Cerebellar nuclear complex (tissue), 1 donor: ENCODE measurements around the gene TBCCD1.
"Not testable (repeated sequence)": the region's sequence is repeated elsewhere in the genome, so short reads cannot be mapped to it uniquely, and the experiment has no call there.

Experiments used
- DNase-seq, 2 experiments: peaks; one replicate each; lab custom pipeline; 2025; lab: John Stamatoyannopoulos, UW

Gene TBCCD1

DNA sequence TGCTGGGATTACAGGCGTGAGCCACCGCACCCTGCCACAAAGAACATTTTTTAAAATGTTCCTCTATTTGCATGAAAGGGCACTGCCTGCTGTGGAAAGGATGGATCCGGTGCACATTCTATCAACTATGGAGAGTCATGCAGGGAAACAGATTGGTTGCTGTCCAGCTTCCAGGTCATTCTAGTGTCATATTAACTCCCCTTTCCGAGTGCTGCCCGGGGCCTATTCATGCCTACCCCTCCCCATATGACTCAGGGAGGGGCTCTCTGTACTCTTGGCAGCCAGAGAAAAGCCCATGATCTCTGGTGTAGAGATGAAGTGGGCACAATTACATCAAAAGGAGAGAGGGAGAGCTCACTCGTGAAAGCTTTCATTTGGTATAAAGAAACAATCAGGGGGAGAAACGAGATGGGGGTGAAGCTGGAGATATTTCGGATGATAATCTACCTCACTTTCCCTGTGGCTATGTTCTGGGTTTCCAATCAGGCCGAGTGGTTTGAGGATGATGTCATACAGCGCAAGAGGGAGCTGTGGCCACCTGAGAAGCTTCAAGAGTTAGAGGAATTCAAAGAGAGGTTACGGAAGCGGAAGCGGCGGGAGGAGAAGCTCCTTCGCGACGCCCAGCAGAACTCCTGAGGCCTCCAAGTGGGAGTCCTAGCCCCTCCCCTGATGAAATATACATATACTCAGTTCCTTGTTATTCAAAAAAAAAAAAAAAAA lies 29.6 kb upstream of the TBCCD1 start:
- DNase-seq: no peak

DNA sequence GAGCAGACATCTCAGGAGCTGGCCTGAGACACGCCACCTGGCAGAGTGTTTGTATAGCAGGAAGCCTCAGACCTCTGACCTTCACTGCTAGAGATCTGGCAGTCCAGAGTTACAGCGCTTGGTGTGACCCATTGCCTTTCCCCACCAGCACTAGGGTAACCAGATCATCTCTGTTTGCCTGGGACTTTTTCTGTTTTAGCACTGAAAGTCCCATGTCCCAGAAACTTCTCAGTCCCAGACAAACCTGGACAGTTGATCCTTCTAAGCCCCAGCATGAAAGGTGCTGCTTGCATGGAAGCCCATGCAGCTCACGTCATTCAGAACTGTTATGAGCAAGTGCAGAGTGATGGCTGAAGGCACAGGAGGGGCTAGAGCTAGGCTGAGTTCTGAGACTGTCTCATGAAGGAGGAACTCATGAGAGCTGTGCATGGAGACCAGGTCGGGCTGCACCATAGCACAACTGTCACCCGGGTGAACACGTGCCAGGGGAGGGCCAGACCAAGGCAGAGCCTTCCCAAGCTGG lies 27.5 kb upstream of the TBCCD1 start:
- no peak for DNase-seq

DNA sequence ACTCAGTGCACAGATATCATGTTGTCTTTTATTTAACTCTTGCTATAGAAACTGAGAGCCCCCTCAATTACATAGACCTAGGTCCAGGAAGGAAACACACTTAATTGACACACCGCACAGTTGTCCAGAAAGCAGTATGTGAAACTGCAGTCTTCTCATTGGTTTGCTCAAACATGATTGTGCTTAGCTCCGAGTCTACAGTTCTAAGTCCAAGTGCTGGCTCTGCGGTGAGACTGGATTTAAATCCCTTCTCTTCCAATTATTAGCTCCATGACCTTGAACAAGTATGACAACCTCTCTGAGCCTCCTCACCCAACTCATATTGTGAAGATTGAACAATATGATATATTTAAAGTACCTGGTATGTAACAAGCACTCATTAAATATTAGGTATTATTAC lies 26.7 kb upstream of the TBCCD1 start:
- DNase-seq: no peak

DNA sequence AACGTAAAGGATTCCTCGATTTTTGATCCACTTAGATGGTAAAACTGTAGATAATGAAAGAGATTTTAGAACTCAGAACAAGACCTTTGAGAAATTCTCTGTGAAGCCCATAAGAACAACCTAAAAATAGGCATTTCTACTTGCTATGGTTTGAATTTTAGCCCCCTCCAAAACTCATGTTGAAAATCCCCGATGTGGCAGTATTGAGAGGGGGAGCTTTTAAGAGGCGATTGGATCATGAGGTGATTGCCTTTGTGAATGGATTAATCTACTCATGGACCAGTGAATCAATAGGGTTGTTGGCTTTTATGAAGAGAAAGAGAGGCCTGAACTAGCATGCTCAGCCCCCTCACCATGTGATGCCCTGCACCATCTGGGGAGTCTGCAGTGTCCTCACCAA lies 25.5 kb upstream of the TBCCD1 start:
- no peak for DNase-seq

DNA sequence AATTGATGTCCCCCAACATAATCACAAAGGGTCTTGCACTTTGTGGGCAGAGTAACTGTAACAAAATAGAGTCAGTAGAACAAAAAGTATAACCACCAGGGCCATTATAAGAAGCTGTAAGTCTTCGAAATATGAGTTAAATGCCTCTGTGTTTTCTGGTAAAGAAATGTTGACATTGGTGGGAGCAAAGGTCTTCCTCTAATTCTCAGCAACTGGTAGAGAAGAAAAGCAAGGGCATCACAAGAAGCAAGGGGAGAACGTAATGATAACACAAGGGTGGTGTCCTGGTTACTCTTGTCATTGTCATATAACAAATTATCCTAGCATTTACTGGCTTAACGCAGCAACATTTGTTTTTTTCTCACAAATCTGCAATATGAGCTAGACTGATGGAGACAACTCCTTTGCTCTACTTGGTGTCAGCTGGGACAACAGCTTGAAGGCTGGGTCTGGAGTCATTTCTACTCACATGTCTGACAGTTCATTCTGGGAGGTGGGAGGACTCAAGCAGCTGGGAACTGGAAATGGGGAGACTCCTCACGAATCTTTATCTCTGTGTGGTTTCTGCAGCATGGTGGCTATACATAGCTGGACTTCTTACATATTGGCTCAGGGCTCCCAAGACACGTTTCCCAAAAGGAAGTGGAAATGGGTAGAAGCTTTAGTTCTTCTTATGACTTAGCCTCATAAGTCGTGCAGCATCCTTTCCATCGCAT lies 23.6 kb upstream of the TBCCD1 start:
- DNase-seq: no peak

DNA sequence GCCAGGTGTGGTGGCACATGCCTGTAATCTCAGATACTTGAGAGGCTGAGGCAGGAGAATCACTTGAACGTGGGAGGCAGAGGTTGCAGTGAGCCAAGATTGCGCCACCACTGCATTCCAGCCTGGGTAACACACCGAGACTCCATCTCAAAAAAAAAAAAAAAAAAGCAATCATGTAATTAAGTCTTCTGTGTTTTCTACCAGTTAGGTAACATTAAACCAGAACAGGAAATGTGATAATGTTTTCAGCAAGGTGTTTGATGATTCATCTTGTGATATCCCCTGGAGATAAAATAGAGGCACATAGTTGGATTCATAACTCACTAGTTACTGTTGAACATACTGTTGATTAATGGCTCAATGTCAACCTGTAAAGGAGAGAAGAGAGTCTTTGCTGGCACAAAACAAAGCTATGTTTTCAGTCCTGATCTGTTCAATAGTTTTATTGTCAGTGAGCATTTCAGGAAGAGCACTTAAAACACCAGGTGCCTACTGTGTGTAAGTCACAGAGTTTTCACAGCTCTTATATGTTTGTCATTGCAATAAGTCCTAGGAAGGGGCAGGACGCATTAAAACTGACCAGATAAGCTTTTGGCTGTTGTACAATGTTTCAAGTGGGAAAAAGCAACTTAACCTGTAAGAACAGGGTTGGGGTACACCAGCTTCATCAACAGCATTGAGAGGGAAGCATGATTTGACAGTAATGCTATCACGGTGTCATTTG lies 22.9 kb upstream of the TBCCD1 start:
- no peak for DNase-seq

DNA sequence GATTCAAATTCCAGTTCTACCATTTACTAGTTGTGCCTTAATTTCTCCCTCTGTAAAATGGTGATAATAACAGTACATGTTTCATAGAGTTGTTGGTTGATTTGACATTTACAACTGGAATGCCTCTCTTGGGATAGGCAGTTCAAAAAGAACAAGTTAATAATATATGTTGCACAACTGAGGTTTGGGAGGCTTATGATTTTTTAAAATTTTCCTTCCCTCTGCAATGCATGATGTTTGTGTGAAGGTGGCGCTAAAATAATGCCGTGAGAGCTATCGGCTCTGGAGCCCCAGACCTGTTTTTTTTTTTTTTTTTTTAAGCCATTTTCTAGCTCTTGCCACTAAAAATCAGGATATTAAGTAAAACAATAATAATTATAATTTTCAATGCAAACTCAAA lies 22.0 kb upstream of the TBCCD1 start:
- DNase-seq: no peak

DNA sequence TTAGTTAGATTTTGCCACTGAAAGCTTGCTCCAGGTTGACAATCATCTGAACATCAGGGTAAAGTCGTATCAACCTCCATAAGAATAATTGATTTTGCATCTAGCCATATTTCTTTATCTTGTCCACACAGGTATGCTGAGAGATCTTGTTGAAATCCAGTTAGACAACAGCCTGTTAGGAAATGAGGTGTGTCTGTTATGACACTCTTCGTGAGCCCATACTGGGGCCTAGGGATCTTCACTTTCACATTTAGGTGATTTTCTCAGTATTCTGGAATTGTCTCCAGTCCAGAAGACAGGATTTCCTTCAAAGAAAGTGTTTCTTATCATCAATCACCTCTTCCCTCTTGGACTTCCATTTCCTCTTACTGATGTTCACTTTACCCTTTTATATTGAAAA lies 21.5 kb upstream of the TBCCD1 start:
- DNase-seq: no peak

DNA sequence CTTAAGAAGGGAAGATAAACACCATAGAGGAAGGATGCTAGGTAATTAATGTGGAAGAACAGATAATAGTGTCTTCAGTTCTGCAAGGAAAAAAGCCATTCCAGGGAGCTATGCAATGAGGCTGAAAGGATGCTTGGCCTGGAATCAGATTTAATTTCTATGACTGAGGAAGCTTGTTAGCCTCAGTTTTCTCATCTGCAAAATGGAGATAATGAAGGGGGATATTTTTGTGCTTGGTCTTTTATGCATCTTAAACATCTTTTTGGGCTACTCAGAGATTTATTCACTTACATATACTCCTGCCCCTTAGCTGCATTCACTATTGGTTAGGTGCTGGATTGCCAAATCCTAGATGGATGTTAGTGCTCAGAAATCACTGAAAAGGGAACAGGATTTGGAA lies 20.0 kb upstream of the TBCCD1 start:
- no peak for DNase-seq

DNA sequence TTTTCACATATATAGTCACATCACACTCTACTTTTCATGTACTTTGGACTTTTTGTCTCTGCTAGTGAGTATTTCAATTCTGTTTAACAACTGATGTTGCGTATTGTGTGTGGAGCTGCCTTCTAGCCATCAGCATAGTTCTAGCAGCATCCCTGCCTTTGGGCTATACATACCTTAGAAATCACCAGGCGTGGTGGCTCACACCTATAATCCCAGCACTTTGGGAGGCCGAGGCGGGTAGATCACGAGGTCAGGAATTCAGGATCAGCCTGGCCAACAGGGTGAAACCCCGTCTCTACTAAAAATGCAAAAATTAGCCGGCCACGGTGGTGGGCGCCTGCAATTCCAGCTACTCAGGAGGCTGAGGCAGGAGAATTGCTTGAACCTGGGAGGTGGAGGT lies 19.1 kb upstream of the TBCCD1 start:
- not testable (repeated sequence) for DNase-seq

DNA sequence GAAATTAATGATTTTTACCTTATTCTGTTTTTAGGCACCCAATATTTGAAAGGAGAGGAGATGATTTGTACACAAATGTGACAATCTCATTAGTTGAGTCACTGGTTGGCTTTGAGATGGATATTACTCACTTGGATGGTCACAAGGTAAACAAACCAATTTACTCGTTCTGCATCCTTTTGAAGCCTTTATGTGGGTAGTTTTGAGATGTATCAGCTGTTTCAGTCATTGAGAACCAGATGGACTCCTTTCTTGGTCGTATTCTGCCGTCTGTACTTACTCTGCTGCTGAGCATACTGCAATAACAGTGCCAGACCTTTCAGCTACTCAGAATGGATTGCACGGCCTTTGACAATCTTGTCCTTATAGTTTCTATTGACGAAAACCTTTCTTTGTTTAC lies 16.7 kb upstream of the TBCCD1 start:
- no peak for DNase-seq

DNA sequence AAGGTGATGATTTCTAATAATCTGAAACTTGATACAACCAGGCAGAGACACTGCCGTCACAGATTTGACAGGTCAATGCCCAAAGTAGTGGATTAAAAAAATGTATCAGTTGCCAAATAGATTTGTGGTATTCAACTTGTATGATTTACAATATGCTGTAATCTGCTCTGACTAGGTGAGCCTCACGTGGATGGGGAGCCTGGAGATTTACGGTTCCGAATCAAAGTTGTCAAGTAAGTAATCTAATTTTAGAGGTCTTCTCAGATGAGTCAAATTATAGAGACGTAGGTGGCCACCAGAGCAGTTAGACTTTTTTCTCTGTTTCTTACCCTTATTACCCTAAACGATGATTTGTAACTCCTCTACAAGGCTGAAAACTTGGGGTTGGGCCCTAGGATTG lies 15.4 kb upstream of the TBCCD1 start:
- DNase-seq: no peak

DNA sequence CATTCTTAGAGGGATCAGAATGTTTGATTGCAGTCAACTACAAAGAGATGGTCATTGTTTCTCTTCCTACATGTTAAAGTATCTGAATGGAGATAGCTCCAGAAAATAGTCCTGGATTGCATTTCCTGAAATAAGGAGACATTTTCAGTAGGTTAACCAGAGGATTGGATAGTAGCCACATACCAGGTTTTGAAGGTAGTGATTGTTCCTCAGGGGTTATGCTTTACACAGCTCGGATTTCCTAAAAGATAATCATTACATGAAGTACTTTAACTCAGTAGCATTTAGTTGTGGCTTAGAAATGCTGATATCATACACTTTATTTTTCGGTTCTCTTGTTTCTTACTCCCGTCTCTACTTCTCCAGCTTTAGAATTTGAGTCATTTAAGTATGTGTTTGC lies 13.6 kb upstream of the TBCCD1 start:
- DNase-seq: no peak

DNA sequence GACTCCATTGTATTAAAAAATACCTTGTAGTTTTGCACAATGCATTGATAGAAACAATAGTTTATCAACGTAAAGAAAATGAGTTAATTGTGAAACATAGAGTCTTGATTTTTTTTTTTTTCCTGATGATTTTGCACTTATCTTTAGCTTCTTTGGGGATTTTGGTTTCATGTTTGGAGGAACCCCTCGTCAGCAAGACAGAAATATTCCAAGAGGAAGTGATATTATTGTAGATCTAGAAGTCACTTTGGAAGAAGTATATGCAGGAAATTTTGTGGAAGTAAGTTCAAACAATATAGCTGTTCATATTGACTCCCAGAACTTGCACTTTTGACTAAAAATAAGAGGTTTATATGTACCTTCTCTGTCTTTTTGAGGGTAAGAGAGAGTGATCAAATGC lies 10.4 kb upstream of the TBCCD1 start:
- DNase-seq: no peak

DNA sequence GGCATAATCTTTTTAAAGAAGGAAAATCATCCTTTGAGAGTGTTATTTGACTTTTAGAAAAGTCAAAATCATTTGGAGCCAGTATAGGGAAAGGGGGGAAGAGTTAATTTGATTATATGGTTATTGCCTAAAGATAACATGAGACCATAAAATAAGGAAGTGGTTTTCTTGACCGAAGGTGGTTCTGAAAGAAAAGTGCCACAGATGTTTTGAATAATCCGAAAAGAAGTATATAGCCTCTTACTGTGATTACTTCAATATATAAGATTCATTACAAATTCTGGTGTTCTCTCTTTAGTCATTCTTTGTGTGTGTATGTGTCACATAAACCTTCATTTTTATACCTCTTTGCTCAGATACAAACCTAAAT lies 4.5 kb upstream of the TBCCD1 start:
- no peak for DNase-seq

DNA sequence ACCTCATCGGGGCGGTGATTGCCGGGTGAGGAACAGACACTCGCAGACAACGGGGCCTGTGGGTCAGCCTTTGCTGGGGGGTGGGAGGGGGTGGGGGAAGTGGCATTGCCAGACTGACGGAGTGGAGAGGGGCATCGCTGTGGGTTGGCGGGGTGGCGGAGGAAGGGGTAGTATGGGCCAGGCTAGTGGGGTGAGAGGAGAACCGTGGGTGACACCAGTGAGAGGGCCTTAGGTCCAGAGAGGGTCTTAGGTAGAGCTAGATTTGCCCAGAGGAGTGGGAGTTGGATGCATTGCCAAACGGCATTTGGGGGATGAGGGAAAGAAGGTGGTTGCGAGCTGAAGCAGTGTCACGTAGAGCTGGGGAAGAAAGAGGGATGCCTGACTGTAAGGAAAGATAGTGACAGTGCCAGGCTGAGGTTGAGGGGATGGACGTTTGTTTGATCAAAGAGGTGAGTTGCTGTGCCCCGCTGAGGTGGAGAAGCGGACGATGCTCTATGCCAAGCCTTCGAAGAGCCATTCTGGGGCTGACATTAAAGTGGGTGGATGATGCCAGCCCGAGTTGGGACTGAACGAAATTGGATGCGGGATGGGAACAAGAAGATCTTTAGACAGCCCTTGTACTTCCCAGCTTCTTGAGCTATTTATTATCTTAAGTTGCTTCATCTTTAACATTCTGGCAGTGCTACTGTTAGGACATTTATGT lies 4.0 kb upstream of the TBCCD1 start:
- no peak for DNase-seq

DNA sequence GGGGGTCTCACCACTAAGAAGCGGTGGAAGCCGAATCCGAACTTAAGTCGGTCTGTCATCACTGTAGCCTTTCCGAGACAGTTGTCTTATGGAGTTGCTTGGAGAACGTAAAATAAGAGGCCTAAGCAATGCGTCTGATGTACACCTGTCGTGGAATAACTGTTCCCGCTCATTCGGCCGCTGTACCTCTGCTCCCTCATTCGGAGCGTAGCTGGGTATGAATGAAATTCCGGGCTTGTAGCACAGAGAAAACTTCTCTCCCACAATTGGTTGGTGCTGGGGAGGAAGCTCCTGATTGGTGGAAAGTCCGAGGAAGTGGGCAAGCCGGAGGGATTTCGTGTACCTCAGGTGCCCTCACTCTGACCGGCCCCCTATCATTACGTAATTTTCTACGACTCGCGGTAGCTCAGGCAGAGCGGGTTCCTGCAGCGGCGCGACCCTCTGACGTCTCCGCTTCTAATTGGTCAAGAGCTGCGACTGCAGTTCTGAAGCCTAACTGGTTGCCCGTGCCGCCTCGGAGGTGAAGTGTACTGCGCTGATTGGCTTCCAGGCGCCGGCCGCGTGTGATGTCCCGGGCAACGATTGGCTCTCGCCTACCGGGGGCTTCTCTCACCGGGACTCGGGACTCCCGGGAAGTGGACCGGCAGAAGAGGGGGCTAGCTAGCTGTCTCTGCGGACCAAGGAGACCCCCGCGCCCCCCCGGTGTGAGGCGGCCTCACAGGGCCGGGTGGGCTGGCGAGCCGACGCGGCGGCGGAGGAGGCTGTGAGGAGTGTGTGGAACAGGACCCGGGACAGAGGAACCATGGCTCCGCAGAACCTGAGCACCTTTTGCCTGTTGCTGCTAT lies 3.2 kb upstream of the TBCCD1 start, which contains the start of gene DNAJB11:
TSS of gene DNAJB11 (plus strand) at position 625 of the 845 bp plus-strand sequence. CDS start at position 803, 178 bp downstream.
- DNase-seq: peak; percentile 99

DNA sequence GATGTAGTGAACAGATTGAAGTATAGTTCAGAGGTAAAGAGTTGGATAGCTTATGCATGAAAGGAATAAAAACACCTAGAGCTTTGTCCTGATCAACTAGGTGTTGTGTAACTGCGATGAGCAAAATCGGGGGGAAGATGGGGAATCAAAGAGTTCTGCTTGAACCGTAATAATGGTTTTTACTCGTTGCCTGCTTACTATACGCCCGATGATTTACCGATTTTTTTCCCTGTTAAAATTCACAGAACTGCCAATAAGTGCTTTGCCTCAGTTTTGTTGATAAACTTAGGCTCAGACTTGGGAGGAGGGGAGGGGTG lies 2.6 kb upstream of the TBCCD1 start:
- DNase-seq: no peak

DNA sequence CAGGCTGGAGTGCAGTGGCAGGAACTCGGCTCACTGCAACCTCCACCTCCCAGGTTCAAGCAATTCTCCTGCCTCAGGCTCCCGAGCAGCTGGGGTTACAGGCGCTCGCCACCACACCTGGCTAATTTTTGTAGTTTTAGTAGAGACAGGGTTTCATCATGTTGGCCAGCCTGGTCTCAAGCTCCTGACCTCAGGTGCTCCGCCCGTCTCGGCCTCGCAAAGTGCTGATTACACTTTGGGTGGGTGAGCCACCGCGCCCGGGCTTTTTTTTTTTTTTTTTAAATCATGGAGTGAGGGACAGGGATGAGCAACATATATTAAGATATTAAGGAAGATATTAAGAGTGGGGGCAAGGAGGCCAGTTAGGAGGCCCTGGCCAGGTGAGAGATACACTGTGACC lies 2.2 kb upstream of the TBCCD1 start:
- not testable (repeated sequence) for DNase-seq

DNA sequence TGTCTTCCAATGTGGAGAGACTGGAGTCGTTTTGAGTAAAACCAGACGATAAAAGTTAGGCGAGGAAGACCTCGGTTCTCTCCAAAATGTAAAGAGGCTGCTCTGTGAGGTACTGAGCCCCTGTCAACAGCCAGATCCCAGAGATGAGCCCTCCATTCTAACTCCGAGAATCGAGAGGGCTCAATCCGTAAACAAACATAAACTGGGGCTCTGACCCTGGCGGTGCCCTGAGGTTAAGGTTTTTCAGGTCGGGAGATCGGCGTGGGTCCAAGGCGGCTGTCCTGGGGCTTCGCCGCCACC lies 417 bp downstream of the TBCCD1 start:
- peak in 1 of 2 experiments; percentile 3 for DNase-seq

DNA sequence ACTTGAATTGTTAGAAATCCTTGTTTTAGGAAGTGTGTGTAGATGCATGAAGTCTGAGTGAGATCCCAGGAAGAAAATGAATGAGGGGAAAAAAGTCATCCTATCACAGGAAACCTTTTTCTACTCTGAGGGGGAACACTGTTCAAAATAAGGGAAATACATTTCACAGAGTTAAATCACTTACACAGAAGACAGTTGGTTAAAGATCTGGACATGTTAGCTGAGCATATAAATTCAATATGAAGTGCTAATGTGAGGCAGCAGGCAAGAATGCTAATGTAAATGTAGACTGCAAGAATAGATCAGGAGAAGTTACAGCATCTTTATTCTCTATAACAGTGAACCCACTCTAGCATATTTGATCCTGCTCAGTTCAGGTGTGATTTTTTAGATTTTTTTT lies 2.6 kb downstream of the TBCCD1 start:
- no peak for DNase-seq
